GM12878 (cell line): Measurements from ENCODE around the gene TMSB10. TPM values are rescaled to one million over a fixed set of nuclear protein-coding genes. Genes with fewer than 3 reads are reported as not detected.
A peak's percentile ranks its signal among the peaks of the same experiment; 100 is the strongest.

ENCODE experiments used
- ATAC-seq: fragments of 200-7000 bp; cut with Tn5 transposase; 3 replicates; pipeline ENCODE4 v1.9.1; 2020; ENCODE audit warnings: mild to moderate bottlenecking, moderate library complexity
- BruUV-seq: library from RNA; stranded (reverse); fragments of 400-500 nt; replicated peaks from 2 replicates; lab custom pipeline; 2021; lab: Mats Ljungman, UMichigan
- CTCF ChIA-PET: fragments of 300-600 bp; sonication (Branson Sonifier 250); formaldehyde crosslinking; extraction: SDS; loops from one replicate; lab custom pipeline; 2021; ENCODE audit warnings: inconsistent platforms; lab: Yijun Ruan, JAX
- POLR2A ChIA-PET: fragments of 350-600 bp; formaldehyde crosslinking; extraction: SDS; loops from one replicate; lab custom pipeline; 2021; ENCODE audit warnings: inconsistent platforms; lab: Charles Lee
- RAD21 ChIA-PET: fragments of 300-600 bp; sonication (Branson Sonifier 250); formaldehyde crosslinking; loops from one replicate; lab custom pipeline; 2023; ENCODE audit warnings: antibody characterized with exemption; ENCODE audit not compliant: unreplicated experiment; lab: Charles Lee
- SMC1A ChIA-PET: fragments of 300-600 bp; sonication (Branson Sonifier 250); formaldehyde crosslinking; loops from one replicate; lab custom pipeline; 2023; ENCODE audit not compliant: unreplicated experiment, uncharacterized antibody; lab: Charles Lee
- DNase-seq: peaks from one replicate; pipeline ENCODE4 v3.0.0-alpha.2; 2011; ENCODE audit warnings: low read depth, low spot score
- FAIRE-seq: peaks from 3 replicates; lab custom pipeline; 2011; peaks lifted over from hg19 to GRCh38; lab: Jason Lieb, UNC
- H2AFZ ChIP-seq: 2 replicates; pipeline ENCODE4 v1.6.0; 2011; ENCODE audit warnings: low read depth, low read length, control low read depth; ENCODE audit not compliant: control insufficient read depth
- H3K27ac ChIP-seq: 2 replicates; pipeline ENCODE4 v1.5.1; 2011; ENCODE audit warnings: control low read depth; ENCODE audit not compliant: control insufficient read depth, insufficient read depth
- H3K27me3 ChIP-seq, 2 experiments: replicated peaks in 1 of 2; 2 replicates each; pipeline versions ENCODE4 v1.6.0 to v1.6.1; 2011; ENCODE audit warnings: low read length in 1 of 2; ENCODE audit not compliant: control insufficient read depth in 2 of 2, insufficient read depth in 2 of 2
- H3K36me3 ChIP-seq, 2 experiments: 2 replicates each; pipeline ENCODE4 v1.5.1; 2011; ENCODE audit warnings: low read length in 1 of 2; ENCODE audit not compliant: control insufficient read depth in 2 of 2, insufficient read depth in 2 of 2
- H3K4me1 ChIP-seq: 2 replicates; pipeline ENCODE4 v1.6.1; 2011; ENCODE audit warnings: mild to moderate bottlenecking, low read length, moderate library complexity, mixed read lengths; ENCODE audit not compliant: control insufficient read depth, insufficient read depth
- H3K4me2 ChIP-seq: 2 replicates; pipeline ENCODE4 v1.6.0; 2011; ENCODE audit warnings: control low read depth; ENCODE audit not compliant: control insufficient read depth, insufficient read depth
- H3K4me3 ChIP-seq: fragments of 200-600 bp; sonication (generic); 2 replicates; pipeline ENCODE4 v1.5.1; 2016
- H3K79me2 ChIP-seq: 2 replicates; pipeline ENCODE4 v1.6.0; 2011; ENCODE audit warnings: low read length; ENCODE audit not compliant: control insufficient read depth, insufficient read depth
- H3K9ac ChIP-seq: 2 replicates; pipeline ENCODE4 v1.8.0; 2011; ENCODE audit warnings: low read length, control low read depth, mixed read lengths; ENCODE audit not compliant: control insufficient read depth, insufficient read depth
- H3K9me3 ChIP-seq: replicated peaks from 3 replicates; pipeline ENCODE4 v1.5.1; 2011; ENCODE audit warnings: mild to moderate bottlenecking, low read length; ENCODE audit not compliant: control insufficient read depth, insufficient read depth
- H4K20me1 ChIP-seq: 2 replicates; pipeline ENCODE4 v1.6.0; 2011; ENCODE audit not compliant: control insufficient read depth, insufficient read depth
- BCLAF1 ChIP-seq: fragments of 450-650 bp; IDR thresholded peaks from 2 replicates; pipeline ENCODE4 v1.6.1; 2017; ENCODE audit warnings: antibody characterized with exemption, mild to moderate bottlenecking, moderate library complexity
- HDGF ChIP-seq: fragments of 450-650 bp; IDR thresholded peaks from 2 replicates; pipeline ENCODE4 v1.6.1; 2016; ENCODE audit warnings: antibody characterized with exemption
- HSF1 ChIP-seq: fragments of 150-350 bp; IDR thresholded peaks from 2 replicates; pipeline ENCODE4 v1.6.1; 2014; ENCODE audit warnings: mild to moderate bottlenecking, low read depth, low read length
- NBN ChIP-seq: fragments of 450-650 bp; IDR thresholded peaks from 2 replicates; pipeline ENCODE4 v1.6.1; 2016
- NFIC ChIP-seq: IDR thresholded peaks from 2 replicates; pipeline ENCODE4 v1.6.1; 2012; ENCODE audit warnings: low read depth, mild to moderate bottlenecking, inconsistent platforms, low read length, moderate library complexity
- NRF1 ChIP-seq: conservative IDR thresholded peaks from 2 replicates; pipeline ENCODE4 v1.6.1; 2011; ENCODE audit warnings: mild to moderate bottlenecking, low read depth, low read length, improper control_type of control experiment
- RAD21 ChIP-seq: IDR thresholded peaks from 2 replicates; pipeline ENCODE4 v1.6.1; 2011; ENCODE audit warnings: mild to moderate bottlenecking, low read depth, low read length, moderate library complexity; ENCODE audit not compliant: insufficient read depth
- REST ChIP-seq: IDR thresholded peaks from 2 replicates; pipeline ENCODE4 v1.6.1; 2012; ENCODE audit warnings: mild to moderate bottlenecking, low read depth, low read length
- TCF7 ChIP-seq: IDR thresholded peaks from 2 replicates; pipeline ENCODE4 v1.6.1; 2014; ENCODE audit warnings: antibody characterized with exemption, borderline replicate concordance
- WGBS: methylation state at CpG from one replicate; pipeline ENCODE4 v1.1.6; 2016; ENCODE audit warnings: low lambda C conversion rate; ENCODE audit not compliant: insufficient replicate concordance, insufficient coverage; ENCODE audit errors: missing lambda C conversion rate; 5-methylcytosine and 5-hydroxymethylcytosine counted together
- in situ Hi-C: fragments of 300-500 bp; cut with MboI; formaldehyde crosslinking; loops from 9 replicates; pipeline ENCODE4 v1.14.3; 2018; ENCODE audit warnings: mixed read lengths
- intact Hi-C: fragments of 100-400 bp; cut with micrococcal nuclease; formaldehyde crosslinking; loops from one replicate; pipeline ENCODE4 v1.14.2; 2022; ENCODE audit not compliant: unreplicated experiment
- polyA plus RNA-seq, 11 experiments: library from polyadenylated mRNA; depleted of rRNA in 4 of 11; unstranded in 6 of 11; stranded (reverse) in 5 of 11; fragments of >200 nt; fragmentation: Nextera tagmentation in 4 of 11; fragmentation: Illumina TruSeq in 1 of 11; extraction: Ambion mirVana in 4 of 11; extraction: Trizol in 1 of 11; gene quantifications; 1 replicate in 1 of 11; 2 replicates in 10 of 11; pipeline versions ENCODE4 v1.2.1 to v1.2.3, GENCODE V29; 2011 to 2016; ENCODE audit warnings: inconsistent platforms in 2 of 11, missing spikeins in 2 of 11, low read depth in 1 of 11
- total RNA-seq, 4 experiments: library from RNA; depleted of rRNA in 3 of 4; stranded (reverse); fragments of >200 nt in 3 of 4; fragmentation: Illumina TruSeq in 1 of 4; extraction: Trizol in 1 of 4; gene quantifications; 2 replicates each; pipeline versions ENCODE4 v1.2.1 to v1.2.3, GENCODE V29; 2013 to 2021

TMSB10 gene
- total and polyA plus RNA-seq, 10 of the 15 experiments (the other 5 are each of a cell fraction or from before 2014, with no cell fraction given): 1,406 to 4,860 (median 3,381) TPM

- no peak for TF ChIP-seq HSF1
- peak; percentile 66 for TF ChIP-seq RAD21
Measured at GRCh38 chr2:84881581-84882413, 23.7 kb upstream of the TMSB10 start (continued).

DNA sequence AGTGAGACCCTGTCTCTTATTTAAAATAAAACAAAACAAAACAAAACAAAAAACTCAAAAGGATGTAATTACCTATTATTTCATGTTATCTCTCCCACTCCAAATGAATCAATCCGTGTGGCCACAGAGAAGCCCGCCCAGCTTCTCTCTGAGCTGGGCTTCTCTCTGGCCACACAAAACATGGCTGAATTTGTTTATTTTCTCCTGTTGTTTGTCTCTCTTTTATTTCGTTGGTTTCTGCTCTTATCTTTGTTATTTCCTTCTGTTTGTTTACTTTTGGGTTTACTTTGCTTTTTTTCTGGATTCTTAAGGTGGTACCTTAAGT is 23.1 kb upstream of the TMSB10 start:
- Histone ChIP-seq H3K4me1 (peaks cover 16% of the 10 kb centered on the region), H3K9ac (no peak overlapping the region), H3K36me3 (no peaks in the 10 kb centered on the region), H4K20me1 (no peaks in the 10 kb centered on the region), H3K9me3 (no peaks in the 10 kb centered on the region), H2AFZ (peak overlapping the region; percentile 54), H3K4me2 (peak overlapping the region; percentile 97), H3K27ac (no peak overlapping the region), H3K27me3 (peaks cover 0 to 9% of the 10 kb centered on the region in 2 experiments; a peak in 3 of 4 replicates), H3K4me3 (peak overlapping the region; percentile 67; the same call in 1 of the 2 replicates), H3K79me2 (no peaks in the 10 kb centered on the region)
- POLR2A ChIA-PET: interaction anchor here (0.6 to 3.1 kb wide), 4 partner anchors 11 to 78 kb away, joined by 4 to 11 read pairs (median 4); no protein-coding TSS in a partner anchor
- DNase-seq: no peak
- SMC1A ChIA-PET: interaction anchor here (0.8 to 5.4 kb wide), 13 partner anchors 12 to 385 kb away, joined by 3 to 83 read pairs (median 5); no protein-coding TSS in a partner anchor
- in situ Hi-C loops: loop anchor here (10.0 kb wide), 1 partner anchor 402 kb away; no protein-coding TSS in a partner anchor
- RAD21 ChIA-PET: interaction anchor here (0.8 to 7.6 kb wide), 13 partner anchors 11 to 422 kb away, joined by 3 to 74 read pairs (median 6); no protein-coding TSS in a partner anchor
- no TSS peak for BruUV-seq
- intact Hi-C loops: loop anchor here (1.0 to 5.0 kb wide), 3 partner anchors 42 to 387 kb away; no protein-coding TSS in a partner anchor
- WGBS: 65% methylated on average over 3 of the region's 3 CpGs
- CTCF ChIA-PET: interaction anchor here (0.6 to 11.1 kb wide), 29 partner anchors 8 to 401 kb away, joined by 3 to 133 read pairs (median 4); partner anchors contain the start of gene TMSB10
- no peak for FAIRE-seq
- no peak for ATAC-seq
- TF ChIP-seq NRF1 (no peak), REST (no peak), BCLAF1 (no peak), NFIC (0 out of 2 replicates have a peak, but pooled peaks have one; percentile 8), HDGF (peak; percentile 27; the same call in 1 of the 2 replicates), TCF7 (no peak), NBN (0 out of 2 replicates have a peak, but pooled peaks have one; percentile 24)
